Gastroesophageal sphincter (tissue), 4 donors: ENCODE data around the gene CAMLG. TPM values are rescaled to one million over a fixed set of nuclear protein-coding genes. Genes with fewer than 3 reads are reported as not detected.

ENCODE experiments used
- ATAC-seq: fragments of 150-250 bp; one replicate; pipeline ENCODE4 v1.9.1; 2016; ENCODE audit warnings: mild to moderate bottlenecking, moderate library complexity
- H3K27ac ChIP-seq, 4 donors: fragments of 200-600 bp; sonication (generic) in 3 of 4; 1 replicate in 3 of 4; 2 replicates in 1 of 4; pipeline ENCODE4 v1.5.1; 2016 to 2019
- H3K27me3 ChIP-seq: fragments of 200-600 bp; sonication (generic); one replicate; pipeline ENCODE4 v1.5.1; 2019
- H3K36me3 ChIP-seq, 2 donors: fragments of 200-600 bp; sonication (generic); one replicate each; pipeline ENCODE4 v1.5.1; 2019; ENCODE audit warnings: control low read depth in 1 of 2
- H3K4me1 ChIP-seq, 3 donors: fragments of 200-600 bp; sonication (generic); 1 replicate in 2 of 3; 2 replicates in 1 of 3; pipeline ENCODE4 v1.5.1; 2016 to 2019; ENCODE audit warnings: control low read depth in 2 of 3
- H3K4me3 ChIP-seq, 2 donors: fragments of 200-600 bp; sonication (generic); one replicate each; pipeline ENCODE4 v1.5.1; 2019; ENCODE audit warnings: mild to moderate bottlenecking in 1 of 2, moderate library complexity in 1 of 2
- H3K9me3 ChIP-seq, 3 donors: fragments of 200-600 bp; sonication (generic); one replicate each; pipeline ENCODE4 v1.5.1; 2017 to 2019; ENCODE audit warnings: control low read depth in 2 of 3
- CTCF ChIP-seq, 4 experiments: fragments of 200-600 bp in 2 of 4; fragments of 450-650 bp in 2 of 4; sonication (generic) in 1 of 4; IDR thresholded peaks; one replicate each; pipeline ENCODE4 v1.5.1; 2017 to 2019; ENCODE audit warnings: antibody characterized with exemption in 4 of 4, mild to moderate bottlenecking in 2 of 4, moderate library complexity in 2 of 4
- EP300 ChIP-seq: sonication (generic); formaldehyde crosslinking; IDR thresholded peaks from one replicate; pipeline ENCODE4 v1.6.1; 2017; ENCODE audit warnings: antibody characterized with exemption, mild to moderate bottlenecking
- POLR2A ChIP-seq, 2 donors: fragments of 450-650 bp; IDR thresholded peaks; one replicate each; pipeline ENCODE4 v1.6.1; 2017; ENCODE audit warnings: antibody characterized with exemption in 2 of 2, mild to moderate bottlenecking in 2 of 2, moderate library complexity in 1 of 2
- POLR2AphosphoS5 ChIP-seq: sonication (generic); formaldehyde crosslinking; IDR thresholded peaks from one replicate; pipeline ENCODE4 v1.6.1; 2017; ENCODE audit warnings: antibody characterized with exemption
- WGBS, 2 donors: methylation state at CpG; one replicate each; pipeline ENCODE4 v1.1.5; 2018; ENCODE audit warnings: low coverage in 1 of 2; 5-methylcytosine and 5-hydroxymethylcytosine counted together
- small RNA-seq, 4 donors: library from RNA; depleted of rRNA; stranded (forward); fragments of <200 nt; gene quantifications; one replicate each; pipeline ENCODE3, GENCODE V24; 2016
- total RNA-seq, 4 donors: library from RNA; depleted of rRNA; stranded (reverse); fragments of >200 nt; gene quantifications; one replicate each; pipeline ENCODE4 v1.1.0, GENCODE V29; 2016

Gene CAMLG
- total RNA-seq, 4 donors from 2014 or later = 35.7 to 47.3 (median 43.5) TPM

DNA sequence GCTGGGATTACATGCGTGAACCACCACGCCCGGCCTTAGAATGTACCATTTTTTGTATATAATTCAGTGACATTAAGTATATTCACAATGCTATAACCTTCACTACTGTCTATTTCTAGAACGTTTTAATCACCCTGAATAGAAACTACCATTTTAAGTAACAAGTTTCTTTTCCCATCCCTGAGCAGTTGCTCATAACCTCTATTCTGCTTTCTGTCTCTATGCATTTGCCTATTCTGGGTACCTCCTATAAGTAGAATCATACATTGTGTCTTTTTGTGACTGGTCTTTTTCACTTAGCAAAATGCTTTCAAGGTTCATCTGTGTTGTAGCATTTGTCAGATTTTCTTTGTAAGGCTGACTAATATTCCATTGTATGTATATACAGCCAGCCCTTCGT, 60.1 kb downstream of the CAMLG start:
- Histone ChIP-seq H3K9me3 (no peaks in the 10 kb centered on the region), H3K4me3 (no peak overlapping the region), H3K4me1 (no peaks in the 10 kb centered on the region), H3K27ac (no peak overlapping the region), H3K27me3 (no peaks in the 10 kb centered on the region), H3K36me3 (peaks cover 0 to 100% of the 10 kb centered on the region in 2 donors)
- ATAC-seq = no peak
- 83 to 86% methylated on average over 4 to 5 of the region's 5 CpGs for WGBS, 2 donors
- TF ChIP-seq CTCF (IDR thresholded peaks at IDR 0.05) (no peak), POLR2A (IDR thresholded peaks at IDR 0.05) (no peak), EP300 (no peak), POLR2AphosphoS5 (no peak)

Small RNA genes within 50 kb of the gene (small RNA-seq; reads per million reads assigned to genes)
- 0 reads per million in 4 donors for gene RNU6-1164P
- gene RNU6-757P = 0 reads per million in 4 donors

Other genes with a start within 250 kb of the CAMLG start
- 100 to 1,000 TPM in 2 of 4 donors, 10 to 100 TPM in 2; 46.0 to 113 (median 89.2) TPM for gene JADE2, start 212.9 kb upstream of the CAMLG start, total RNA-seq
- 10 to 100 TPM; 40.1 to 45.0 (median 41.8) TPM for gene SAR1B, start 105.7 kb upstream of the CAMLG start, total RNA-seq
- gene SEC24A, start 89.8 kb upstream of the CAMLG start, total RNA-seq = 10 to 100 TPM; 13.0 to 18.3 (median 14.7) TPM
- gene DDX46, start 20.2 kb downstream of the CAMLG start, total RNA-seq = 10 to 100 TPM; 30.4 to 53.5 (median 40.2) TPM
- gene C5orf24, start 107.4 kb downstream of the CAMLG start, total RNA-seq = 10 to 100 TPM; 47.3 to 92.3 (median 70.7) TPM
- 100 to 1,000 TPM in 1 of 4 donors, 10 to 100 TPM in 3; 68.5 to 119 (median 82.6) TPM for gene TXNDC15, start 135.8 kb downstream of the CAMLG start, total RNA-seq
- 10 to 100 TPM in 2 of 4 donors, 1 to 10 TPM in 2; 8.3 to 10.8 (median 9.5) TPM for gene PCBD2, start 166.6 kb downstream of the CAMLG start, total RNA-seq
- gene CATSPER3, start 229.4 kb downstream of the CAMLG start, total RNA-seq = under 1 TPM in 2 of 4 donors, not detected in 2; 0.62 to 0.78 TPM